ENCODE data around the gene SNX13. TPM values are rescaled to one million over a fixed set of nuclear protein-coding genes. Genes with fewer than 3 reads are reported as not detected.
A peak's percentile ranks its signal among the peaks of the same experiment; 100 is the strongest.

Gene SNX13, protein sequence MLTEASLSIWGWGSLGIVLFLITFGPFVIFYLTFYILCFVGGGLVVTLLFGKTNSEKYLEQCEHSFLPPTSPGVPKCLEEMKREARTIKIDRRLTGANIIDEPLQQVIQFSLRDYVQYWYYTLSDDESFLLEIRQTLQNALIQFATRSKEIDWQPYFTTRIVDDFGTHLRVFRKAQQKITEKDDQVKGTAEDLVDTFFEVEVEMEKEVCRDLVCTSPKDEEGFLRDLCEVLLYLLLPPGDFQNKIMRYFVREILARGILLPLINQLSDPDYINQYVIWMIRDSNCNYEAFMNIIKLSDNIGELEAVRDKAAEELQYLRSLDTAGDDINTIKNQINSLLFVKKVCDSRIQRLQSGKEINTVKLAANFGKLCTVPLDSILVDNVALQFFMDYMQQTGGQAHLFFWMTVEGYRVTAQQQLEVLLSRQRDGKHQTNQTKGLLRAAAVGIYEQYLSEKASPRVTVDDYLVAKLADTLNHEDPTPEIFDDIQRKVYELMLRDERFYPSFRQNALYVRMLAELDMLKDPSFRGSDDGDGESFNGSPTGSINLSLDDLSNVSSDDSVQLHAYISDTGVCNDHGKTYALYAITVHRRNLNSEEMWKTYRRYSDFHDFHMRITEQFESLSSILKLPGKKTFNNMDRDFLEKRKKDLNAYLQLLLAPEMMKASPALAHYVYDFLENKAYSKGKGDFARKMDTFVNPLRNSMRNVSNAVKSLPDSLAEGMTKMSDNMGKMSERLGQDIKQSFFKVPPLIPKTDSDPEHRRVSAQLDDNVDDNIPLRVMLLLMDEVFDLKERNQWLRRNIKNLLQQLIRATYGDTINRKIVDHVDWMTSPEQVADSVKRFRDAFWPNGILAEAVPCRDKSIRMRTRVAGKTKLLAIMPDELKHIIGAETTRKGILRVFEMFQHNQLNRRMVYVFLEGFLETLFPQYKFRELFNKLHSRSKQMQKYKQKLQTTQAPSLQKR
- 13.5 TPM for polyA plus RNA-seq (2013, experiment 1 of 2)
- polyA plus RNA-seq (2013, experiment 2 of 2) = 12.9 TPM

DNA sequence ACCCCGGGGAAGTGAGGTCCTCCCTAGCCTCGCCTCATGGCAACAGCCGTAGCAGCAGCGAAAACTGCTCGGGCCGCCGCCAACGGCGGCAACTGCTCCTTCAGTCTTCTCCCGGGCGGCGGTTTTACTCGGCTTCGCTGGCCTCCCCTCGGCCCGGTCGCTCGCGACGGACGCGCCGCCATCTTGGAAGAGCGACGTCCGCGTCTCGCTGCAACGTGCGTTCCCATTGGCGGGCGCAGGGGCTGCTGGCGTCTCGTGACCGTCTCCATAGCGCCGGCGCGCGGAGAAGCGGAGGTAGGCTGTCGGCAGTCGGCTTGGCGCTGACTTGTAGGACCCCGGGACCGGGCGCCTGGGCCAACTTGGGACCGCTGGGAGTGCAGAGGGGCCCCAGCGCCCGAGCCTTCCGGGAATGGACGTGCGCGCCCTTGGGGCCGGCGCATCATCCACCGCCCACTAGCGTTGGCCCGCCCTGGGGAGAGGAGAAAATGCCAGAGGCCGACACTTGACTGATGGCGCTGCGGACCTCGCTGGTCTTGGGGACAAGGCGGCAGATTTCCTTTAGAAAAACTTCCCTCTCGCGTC, at the start of gene SNX13:
SNX13 (minus strand) TSS at position 193 of the 582 bp plus-strand sequence. CDS start 199 bp downstream, outside the sequence.
- Histone ChIP-seq H2AK5ac (ENCODE audit: low read length) (no peak within 1 kb of the TSS), H4K5ac (ENCODE audit: low read length) (no peak within 1 kb of the TSS), H3K4me1 (ENCODE audit: control insufficient read depth, low read depth, low read length) (peaks cover 2% of the 10 kb centered on the region), H3K27ac (ENCODE audit: low read depth, low read length) (peak within 1 kb of the TSS; percentile 68), H2BK5ac (ENCODE audit: low read length) (no peak within 1 kb of the TSS), H2BK15ac (replicated peaks; ENCODE audit: low read depth) (no peak within 1 kb of the TSS), H4K8ac (ENCODE audit: low read depth, low read length) (no peak within 1 kb of the TSS), H3K56ac (ENCODE audit: low read length) (peak within 1 kb of the TSS; percentile 91), H2BK120ac (ENCODE audit: low read depth, low read length) (no peak within 1 kb of the TSS), H3K23ac (ENCODE audit: low read length) (peak within 1 kb of the TSS; percentile 70), H3K79me1 (ENCODE audit: low read length) (peaks cover 4% of the 10 kb centered on the region), H3K18ac (ENCODE audit: low read length) (no peak within 1 kb of the TSS), H3K27me3 (ENCODE audit: insufficient read depth, low read length, poor library complexity) (no peaks in the 10 kb centered on the region), H3K9ac (ENCODE audit: low read length) (peak within 1 kb of the TSS; percentile 78), H3K4me2 (ENCODE audit: low read length) (peak within 1 kb of the TSS; percentile 63), H3K36me3 (ENCODE audit: control insufficient read depth, insufficient read depth, low read length) (no peaks in the 10 kb centered on the region), H3K79me2 (ENCODE audit: control insufficient read depth, insufficient read depth, low read length) (peaks cover 15% of the 10 kb centered on the region), H3K4me3 (ENCODE audit: low read length) (peak within 1 kb of the TSS; percentile 64), H3K4ac (ENCODE audit: low read depth, low read length) (no peak within 1 kb of the TSS)
- peak; percentile 97 for DNase-seq
- WGBS (ENCODE audit: extremely low coverage, insufficient coverage, low lambda C conversion rate) = no CpG with 5 or more reads among the region's 66 CpGs

DNA sequence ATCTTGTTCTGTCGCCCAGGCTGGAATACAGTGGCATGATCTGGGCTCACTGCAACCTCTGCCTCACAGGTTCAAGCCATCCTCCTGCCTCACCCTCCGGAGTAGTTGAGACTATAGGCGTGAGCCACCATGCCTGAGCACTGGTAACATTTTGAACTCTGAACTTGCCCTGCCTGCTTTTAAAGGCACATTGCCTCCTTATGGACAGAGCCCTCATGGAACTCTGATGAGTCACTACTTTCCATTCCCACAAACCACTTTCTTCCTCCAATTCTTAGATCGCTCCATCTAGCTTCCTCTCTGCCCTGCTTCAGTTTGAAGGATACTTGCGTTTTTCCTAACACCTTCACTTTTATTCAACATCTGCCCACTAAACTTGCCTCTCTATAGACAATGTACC, 49.3 kb upstream of the SNX13 start:
- no peak overlapping the region for H3K56ac ChIP-seq (ENCODE audit: low read length)

DNA sequence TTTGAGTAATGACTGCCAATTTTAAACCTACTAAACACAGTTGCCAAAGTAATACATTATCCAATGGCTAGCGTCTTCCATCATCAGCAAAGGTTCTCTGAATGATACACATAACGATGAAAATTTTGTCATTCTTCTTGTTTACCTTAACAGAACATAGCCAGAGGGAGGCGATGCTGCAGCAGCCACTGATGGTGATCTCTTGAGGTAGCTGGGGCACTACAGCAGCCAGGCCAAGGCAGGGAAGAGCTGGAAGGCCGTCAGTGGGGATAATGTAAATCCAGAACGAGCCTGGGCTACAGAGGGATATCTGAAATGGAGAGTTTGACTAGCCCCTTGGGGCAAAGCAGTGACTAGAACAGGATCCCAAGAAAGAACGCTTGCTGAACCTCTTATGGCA, 48.6 kb upstream of the SNX13 start:
- no peaks in the 10 kb centered on the region for H3K27me3 ChIP-seq (ENCODE audit: insufficient read depth, low read length, poor library complexity)
- H2AK5ac ChIP-seq (ENCODE audit: low read length) = no peak overlapping the region
- no peak overlapping the region for H3K9ac ChIP-seq (ENCODE audit: low read length)
- H2BK15ac ChIP-seq (replicated peaks; ENCODE audit: low read depth) = no peak overlapping the region
- H3K4me3 ChIP-seq (ENCODE audit: low read length) = no peak overlapping the region
- no peak overlapping the region for H2BK120ac ChIP-seq (ENCODE audit: low read depth, low read length)
- no peak for DNase-seq
- H3K79me1 ChIP-seq (ENCODE audit: low read length) = no peaks in the 10 kb centered on the region
- no peak overlapping the region for H3K4me2 ChIP-seq (ENCODE audit: low read length)
- no peaks in the 10 kb centered on the region for H3K79me2 ChIP-seq (ENCODE audit: control insufficient read depth, insufficient read depth, low read length)
- WGBS (ENCODE audit: extremely low coverage, insufficient coverage, low lambda C conversion rate) = no CpG with 5 or more reads among the region's 6 CpGs
- H4K8ac ChIP-seq (ENCODE audit: low read depth, low read length) = no peak overlapping the region
- H2BK5ac ChIP-seq (ENCODE audit: low read length) = no peak overlapping the region
- no peak overlapping the region for H3K27ac ChIP-seq (ENCODE audit: low read depth, low read length)
- no peak overlapping the region for H3K4ac ChIP-seq (ENCODE audit: low read depth, low read length)
- H3K23ac ChIP-seq (ENCODE audit: low read length) = no peak overlapping the region
- H3K4me1 ChIP-seq (ENCODE audit: control insufficient read depth, low read depth, low read length) = no peaks in the 10 kb centered on the region
- no peak overlapping the region for H4K5ac ChIP-seq (ENCODE audit: low read length)
- H3K36me3 ChIP-seq (ENCODE audit: control insufficient read depth, insufficient read depth, low read length) = no peaks in the 10 kb centered on the region
- H3K18ac ChIP-seq (ENCODE audit: low read length) = no peak overlapping the region
- no peak overlapping the region for H3K56ac ChIP-seq (ENCODE audit: low read length)

More for the DNA sequence above, 49.3 kb upstream of the SNX13 start:
- H2BK120ac ChIP-seq (ENCODE audit: low read depth, low read length) = no peak overlapping the region
- H3K27me3 ChIP-seq (ENCODE audit: insufficient read depth, low read length, poor library complexity) = no peaks in the 10 kb centered on the region
- no peak overlapping the region for H3K18ac ChIP-seq (ENCODE audit: low read length)
- WGBS (ENCODE audit: extremely low coverage, insufficient coverage, low lambda C conversion rate) = no CpG with 5 or more reads among the region's 5 CpGs
- no peak overlapping the region for H3K4me2 ChIP-seq (ENCODE audit: low read length)
- no peak overlapping the region for H3K4ac ChIP-seq (ENCODE audit: low read depth, low read length)
- H3K36me3 ChIP-seq (ENCODE audit: control insufficient read depth, insufficient read depth, low read length) = no peaks in the 10 kb centered on the region
- H3K4me1 ChIP-seq (ENCODE audit: control insufficient read depth, low read depth, low read length) = no peaks in the 10 kb centered on the region
- no peak overlapping the region for H2BK5ac ChIP-seq (ENCODE audit: low read length)
- no peak overlapping the region for H4K8ac ChIP-seq (ENCODE audit: low read depth, low read length)
- no peak overlapping the region for H4K5ac ChIP-seq (ENCODE audit: low read length)
- no peaks in the 10 kb centered on the region for H3K79me1 ChIP-seq (ENCODE audit: low read length)
- H3K27ac ChIP-seq (ENCODE audit: low read depth, low read length) = no peak overlapping the region
- peak; percentile 25 for DNase-seq
- no peak overlapping the region for H2AK5ac ChIP-seq (ENCODE audit: low read length)
- H3K4me3 ChIP-seq (ENCODE audit: low read length) = no peak overlapping the region
- H2BK15ac ChIP-seq (replicated peaks; ENCODE audit: low read depth) = no peak overlapping the region
- H3K9ac ChIP-seq (ENCODE audit: low read length) = no peak overlapping the region
- H3K23ac ChIP-seq (ENCODE audit: low read length) = no peak overlapping the region
- no peaks in the 10 kb centered on the region for H3K79me2 ChIP-seq (ENCODE audit: control insufficient read depth, insufficient read depth, low read length)

DNA sequence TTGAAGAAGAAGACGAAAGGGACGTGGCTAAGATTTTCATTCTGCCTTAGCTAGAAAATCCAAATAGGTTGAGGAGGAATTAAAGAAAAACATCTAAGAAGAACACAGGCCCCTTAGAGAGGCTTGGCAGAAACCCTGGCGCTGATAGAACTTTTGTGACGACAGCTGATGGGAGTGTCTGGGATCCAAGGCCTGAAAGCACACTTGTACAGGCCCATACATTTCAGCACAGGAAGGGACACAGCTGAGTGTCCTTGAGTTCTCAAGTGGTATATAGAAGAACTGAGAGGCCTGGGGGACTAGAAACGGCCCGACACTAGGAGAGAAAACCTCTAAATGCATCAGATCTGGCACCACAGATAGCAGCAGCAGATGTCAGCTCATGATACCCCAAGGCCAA, 47.8 kb upstream of the SNX13 start:
- no peak overlapping the region for H3K27ac ChIP-seq (ENCODE audit: low read depth, low read length)
- no peak overlapping the region for H2BK5ac ChIP-seq (ENCODE audit: low read length)
- H3K18ac ChIP-seq (ENCODE audit: low read length) = no peak overlapping the region
- no peak overlapping the region for H2AK5ac ChIP-seq (ENCODE audit: low read length)
- no peak overlapping the region for H3K56ac ChIP-seq (ENCODE audit: low read length)
- H2BK120ac ChIP-seq (ENCODE audit: low read depth, low read length) = no peak overlapping the region
- H4K5ac ChIP-seq (ENCODE audit: low read length) = no peak overlapping the region
- no peak overlapping the region for H3K4me2 ChIP-seq (ENCODE audit: low read length)
- no CpG with 5 or more reads among the region's 6 CpGs for WGBS (ENCODE audit: extremely low coverage, insufficient coverage, low lambda C conversion rate)
- no peaks in the 10 kb centered on the region for H3K27me3 ChIP-seq (ENCODE audit: insufficient read depth, low read length, poor library complexity)
- no peaks in the 10 kb centered on the region for H3K79me2 ChIP-seq (ENCODE audit: control insufficient read depth, insufficient read depth, low read length)
- no peak overlapping the region for H2BK15ac ChIP-seq (replicated peaks; ENCODE audit: low read depth)
- H3K9ac ChIP-seq (ENCODE audit: low read length) = no peak overlapping the region
- no peaks in the 10 kb centered on the region for H3K79me1 ChIP-seq (ENCODE audit: low read length)
- no peaks in the 10 kb centered on the region for H3K36me3 ChIP-seq (ENCODE audit: control insufficient read depth, insufficient read depth, low read length)
- no peak overlapping the region for H3K4ac ChIP-seq (ENCODE audit: low read depth, low read length)
- no peak overlapping the region for H3K4me3 ChIP-seq (ENCODE audit: low read length)
- H4K8ac ChIP-seq (ENCODE audit: low read depth, low read length) = no peak overlapping the region
- no peak overlapping the region for H3K23ac ChIP-seq (ENCODE audit: low read length)
- DNase-seq = no peak
- no peaks in the 10 kb centered on the region for H3K4me1 ChIP-seq (ENCODE audit: control insufficient read depth, low read depth, low read length)

DNA sequence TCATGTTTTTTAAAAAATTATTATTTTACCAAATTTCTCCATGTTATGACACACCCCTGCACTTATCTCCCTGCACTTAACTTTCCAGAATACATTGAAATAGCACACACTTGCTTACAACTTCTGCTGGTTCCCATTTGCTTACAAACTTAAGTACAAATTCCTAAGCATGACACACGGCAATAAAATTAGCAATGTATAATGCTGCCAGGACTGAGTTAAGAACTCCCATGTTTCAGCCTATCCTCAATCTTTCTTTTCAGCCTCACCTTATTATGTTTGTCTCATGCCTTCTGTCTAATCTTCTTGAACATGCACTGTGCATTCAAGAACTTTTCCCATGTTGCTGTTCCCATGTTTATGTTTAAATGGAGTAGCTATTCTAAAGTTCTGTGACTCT, 46.6 kb upstream of the SNX13 start:
- Histone ChIP-seq H3K79me1 (ENCODE audit: low read length) (no peaks in the 10 kb centered on the region), H3K18ac (ENCODE audit: low read length) (no peak overlapping the region), H2BK120ac (ENCODE audit: low read depth, low read length) (no peak overlapping the region), H3K27me3 (ENCODE audit: insufficient read depth, low read length, poor library complexity) (no peaks in the 10 kb centered on the region), H3K4ac (ENCODE audit: low read depth, low read length) (no peak overlapping the region), H4K5ac (ENCODE audit: low read length) (no peak overlapping the region), H3K4me3 (ENCODE audit: low read length) (no peak overlapping the region), H3K79me2 (ENCODE audit: control insufficient read depth, insufficient read depth, low read length) (no peaks in the 10 kb centered on the region), H3K56ac (ENCODE audit: low read length) (no peak overlapping the region), H3K23ac (ENCODE audit: low read length) (no peak overlapping the region), H3K36me3 (ENCODE audit: control insufficient read depth, insufficient read depth, low read length) (no peaks in the 10 kb centered on the region), H2BK15ac (replicated peaks; ENCODE audit: low read depth) (no peak overlapping the region), H4K8ac (ENCODE audit: low read depth, low read length) (no peak overlapping the region), H2BK5ac (ENCODE audit: low read length) (no peak overlapping the region), H3K9ac (ENCODE audit: low read length) (no peak overlapping the region), H3K27ac (ENCODE audit: low read depth, low read length) (no peak overlapping the region), H2AK5ac (ENCODE audit: low read length) (no peak overlapping the region), H3K4me2 (ENCODE audit: low read length) (no peak overlapping the region), H3K4me1 (ENCODE audit: control insufficient read depth, low read depth, low read length) (no peaks in the 10 kb centered on the region)
- DNase-seq = no peak
- no CpG with 5 or more reads among the region's 1 CpG for WGBS (ENCODE audit: extremely low coverage, insufficient coverage, low lambda C conversion rate)
